ENCODE results near the gene MYO18B. TPM values are rescaled to one million over a fixed set of nuclear protein-coding genes. Genes with fewer than 3 reads are reported as not detected.

The MYO18B gene
- total RNA-seq, 1 experiment from 2014 or later: 0.05 TPM

GRCh38 chr22:25692397-25693267 lies 49.4 kb upstream of the MYO18B start:
- ChIA-PET CTCF (no interaction called here), RAD21 (ENCODE audit: low non-redundant PET in 1 of 2, low total read pairs in 2 of 2, uncharacterized antibody in 2 of 2, unreplicated experiment in 2 of 2) (no interaction called here), POLR2A (no interaction called here)
- no peak for ATAC-seq
- Histone ChIP-seq H3K4me3 (replicated peaks in 1 of 2; ENCODE audit: low read depth in 1 of 2, low read length in 2 of 2) (no peak overlapping the region), H3K9ac (ENCODE audit: low read length) (no peak overlapping the region), H3K4me2 (ENCODE audit: low read length) (no peak overlapping the region), H4K20me1 (ENCODE audit: insufficient read depth) (no peaks in the 10 kb centered on the region), H2AFZ (ENCODE audit: low read depth, low read length, poor library complexity, severe bottlenecking) (no peak overlapping the region), H3K36me3 (ENCODE audit: control insufficient read depth in 1 of 2, insufficient read depth in 2 of 2, low read length in 2 of 2) (no peaks in the 10 kb centered on the region; a peak in 1 of 4 replicates), H3K9me2 (ENCODE audit: insufficient read depth) (no peaks in the 10 kb centered on the region), H3K27me3 (ENCODE audit: insufficient read depth, low read length) (no peaks in the 10 kb centered on the region), H3K9me3 (ENCODE audit: control insufficient read depth in 1 of 2, insufficient read depth in 1 of 2, low read depth in 1 of 2, low read length in 2 of 2) (no peaks in the 10 kb centered on the region), H3K27ac (ENCODE audit: low read depth, low read length) (no peak overlapping the region), H3K4me1 (ENCODE audit: control insufficient read depth in 1 of 2, insufficient read depth in 2 of 2, low read length in 2 of 2) (no peaks in the 10 kb centered on the region), H3K79me2 (ENCODE audit: insufficient read depth, low read length) (no peaks in the 10 kb centered on the region)
- no peak for DNase-seq (ENCODE audit: low read depth, low spot score)
- TF ChIP-seq YY1 (IDR thresholded peaks at IDR 0.05; ENCODE audit: extremely low read depth, insufficient replicate concordance, low read depth, low read length) (no peak), EGR1 (IDR thresholded peaks at IDR 0.05; ENCODE audit: low read depth) (no peak), ATF3 (IDR thresholded peaks at IDR 0.05) (no peak), FOSL1 (IDR thresholded peaks at IDR 0.05; ENCODE audit: low read depth) (no peak), TCF7L2 (IDR thresholded peaks at IDR 0.05; ENCODE audit: borderline replicate concordance, extremely low read depth, insufficient read depth, insufficient read length) (no peak), ELF1 (IDR thresholded peaks at IDR 0.05; ENCODE audit: borderline replicate concordance, low read depth) (no peak), REST (IDR thresholded peaks at IDR 0.05; ENCODE audit: low read depth) (no peak), SRF (IDR thresholded peaks at IDR 0.05; ENCODE audit: low read depth) (no peak), CTCF (IDR thresholded peaks at IDR 0.05 in 2 of 3, conservative IDR thresholded peaks at IDR 0.05 in 1 of 3; ENCODE audit: borderline replicate concordance in 1 of 3, insufficient read depth in 1 of 3, low read depth in 2 of 3, low read length in 2 of 3) (no peak), MAX (IDR thresholded peaks at IDR 0.05) (no peak)
- intact Hi-C loops (cut with micrococcal nuclease): no loop called here
- no TSS peak for BruUV-seq (replicated peaks)
